Measurements from ENCODE around the gene ZNF691.

The ZNF691 gene

GRCh38 chr1:42873670-42874069, 27.3 kb downstream of the ZNF691 start:
- no peak for DNase-seq (ENCODE audit: low read depth in 2 of 2)
- no peak for TF ChIP-seq CTCF (IDR thresholded peaks at IDR 0.05; ENCODE audit: low read depth, low read length)
- H3K4me3 ChIP-seq (replicated peaks in 1 of 2; ENCODE audit: low read depth in 2 of 2, low read length in 2 of 2): no peak overlapping the region

- H3K4me3 ChIP-seq (replicated peaks in 1 of 2; ENCODE audit: low read depth in 2 of 2, low read length in 2 of 2): no peak overlapping the region
- no peak for TF ChIP-seq CTCF (IDR thresholded peaks at IDR 0.05; ENCODE audit: low read depth, low read length)
- DNase-seq (ENCODE audit: low read depth in 2 of 2): no peak
These were observed 29.6 kb downstream of the ZNF691 start for GRCh38 chr1:42876009-42876408.

- no peak overlapping the region for H3K4me3 ChIP-seq (replicated peaks in 1 of 2; ENCODE audit: low read depth in 2 of 2, low read length in 2 of 2)
- no peak for DNase-seq (ENCODE audit: low read depth in 2 of 2)
- TF ChIP-seq CTCF (IDR thresholded peaks at IDR 0.05; ENCODE audit: low read depth, low read length): no peak
These were observed 31.0 kb downstream of the ZNF691 start for GRCh38 chr1:42877380-42877779.

GRCh38 chr1:42880384-42880783, 34.0 kb downstream of the ZNF691 start:
- TF ChIP-seq CTCF (IDR thresholded peaks at IDR 0.05; ENCODE audit: low read depth, low read length): no peak
- no peak for DNase-seq (ENCODE audit: low read depth in 2 of 2)
- no peak overlapping the region for H3K4me3 ChIP-seq (replicated peaks in 1 of 2; ENCODE audit: low read depth in 2 of 2, low read length in 2 of 2)

GRCh38 chr1:42886046-42886739, 39.8 kb downstream of the ZNF691 start:
- H3K4me3 ChIP-seq (replicated peaks in 1 of 2; ENCODE audit: low read depth in 2 of 2, low read length in 2 of 2): no peak overlapping the region
- no peak for TF ChIP-seq CTCF (IDR thresholded peaks at IDR 0.05; ENCODE audit: low read depth, low read length)
- no peak for DNase-seq (ENCODE audit: low read depth in 2 of 2)

GRCh38 chr1:42886800-42887199, 40.4 kb downstream of the ZNF691 start:
- peak in 1 of 2 donors; percentile 5 for DNase-seq (ENCODE audit: low read depth in 2 of 2)
- no peak for TF ChIP-seq CTCF (IDR thresholded peaks at IDR 0.05; ENCODE audit: low read depth, low read length)
- no peak overlapping the region for H3K4me3 ChIP-seq (replicated peaks in 1 of 2; ENCODE audit: low read depth in 2 of 2, low read length in 2 of 2)

- no peak overlapping the region for H3K4me3 ChIP-seq (replicated peaks in 1 of 2; ENCODE audit: low read depth in 2 of 2, low read length in 2 of 2)
- no peak for TF ChIP-seq CTCF (IDR thresholded peaks at IDR 0.05; ENCODE audit: low read depth, low read length)
- DNase-seq (ENCODE audit: low read depth in 2 of 2): no peak
These were observed 41.0 kb downstream of the ZNF691 start for GRCh38 chr1:42887366-42887765.

All from cardiac fibroblast (primary cell).